Measurements from ENCODE around the gene FGFBP1.

FGFBP1 gene

GRCh38 chr4:15931451-15932210 lies 6.9 kb downstream of the FGFBP1 start:
- TF ChIP-seq CTCF (conservative IDR thresholded peaks at IDR 0.05), result no peak
- TF ChIP-seq ZFX (IDR thresholded peaks at IDR 0.05), result no peak
- no peak overlapping the region for H3K27ac ChIP-seq

GRCh38 chr4:15930314-15930713 lies 8.2 kb downstream of the FGFBP1 start:
- H3K27ac ChIP-seq, result no peak overlapping the region
- TF ChIP-seq CTCF (conservative IDR thresholded peaks at IDR 0.05) (no peak), ZFX (IDR thresholded peaks at IDR 0.05) (no peak)

GRCh38 chr4:15929540-15929939 lies 9.0 kb downstream of the FGFBP1 start:
- TF ChIP-seq CTCF (conservative IDR thresholded peaks at IDR 0.05), result no peak
- TF ChIP-seq ZFX (IDR thresholded peaks at IDR 0.05), result no peak
- no peak overlapping the region for H3K27ac ChIP-seq

GRCh38 chr4:15928883-15929282 lies 9.7 kb downstream of the FGFBP1 start:
- TF ChIP-seq CTCF (conservative IDR thresholded peaks at IDR 0.05), result no peak
- TF ChIP-seq ZFX (IDR thresholded peaks at IDR 0.05), result no peak
- H3K27ac ChIP-seq, result no peak overlapping the region

GRCh38 chr4:15926486-15926885 lies 12.1 kb downstream of the FGFBP1 start:
- TF ChIP-seq ZFX (IDR thresholded peaks at IDR 0.05) (no peak), CTCF (conservative IDR thresholded peaks at IDR 0.05) (no peak)
- H3K27ac ChIP-seq, result no peak overlapping the region

GRCh38 chr4:15925830-15926229 lies 12.7 kb downstream of the FGFBP1 start:
- H3K27ac ChIP-seq, result no peak overlapping the region
- TF ChIP-seq CTCF (conservative IDR thresholded peaks at IDR 0.05) (no peak), ZFX (IDR thresholded peaks at IDR 0.05) (no peak)

DNA sequence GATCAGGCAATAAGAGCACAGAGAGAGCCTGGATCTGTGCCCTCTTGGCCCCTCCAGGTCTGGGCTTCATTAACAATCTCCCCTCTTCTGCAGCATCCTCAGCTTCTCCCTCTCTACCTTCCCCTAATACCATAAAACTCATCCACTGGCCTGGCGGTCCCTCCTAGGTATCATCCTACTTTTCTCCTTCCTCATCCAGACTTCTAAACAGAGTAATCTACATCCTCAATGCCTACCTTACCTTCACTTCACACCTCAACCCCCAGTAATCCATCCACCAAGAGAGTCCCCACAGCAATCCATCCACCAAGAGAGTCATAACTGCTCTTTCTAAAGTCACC lies 17.0 kb downstream of the FGFBP1 start:
- TF ChIP-seq ZFX (IDR thresholded peaks at IDR 0.05), result no peak
- no peak for TF ChIP-seq CTCF (conservative IDR thresholded peaks at IDR 0.05)
- no peak overlapping the region for H3K27ac ChIP-seq
